PFSK-1 (cell line): ENCODE data around the gene SPAG7.

Source experiments
- FOXP2 ChIP-seq: optimal IDR thresholded peaks from 2 replicates; pipeline ENCODE3; 2011; ENCODE audit warnings: borderline replicate concordance, control low read depth, inconsistent platforms; ENCODE audit not compliant: insufficient read depth; ENCODE audit errors: extremely low read length, extremely low read depth
- POLR2AphosphoS5 ChIP-seq: IDR thresholded peaks from 2 replicates; pipeline ENCODE4 v1.6.1; 2012; ENCODE audit warnings: low read depth, mild to moderate bottlenecking, control low read depth, low read length, moderate library complexity
- REST ChIP-seq, 2 experiments: IDR thresholded peaks; 2 replicates each; pipeline versions ENCODE4 v1.6.1 to v1.8.0; 2011 to 2012; ENCODE audit warnings: low read depth in 2 of 2, low read length in 2 of 2, control low read depth in 1 of 2, inconsistent platforms in 1 of 2, mild to moderate bottlenecking in 1 of 2, moderate library complexity in 1 of 2; ENCODE audit not compliant: insufficient read depth in 1 of 2
- SIN3A ChIP-seq: IDR thresholded peaks from 2 replicates; pipeline ENCODE4 v1.6.1; 2012; ENCODE audit warnings: mild to moderate bottlenecking, low read length, moderate library complexity, borderline replicate concordance; ENCODE audit not compliant: insufficient read depth
- TAF1 ChIP-seq: IDR thresholded peaks from 2 replicates; pipeline ENCODE4 v1.6.1; 2012; ENCODE audit warnings: low read length, control low read depth, borderline replicate concordance; ENCODE audit not compliant: insufficient read depth

The SPAG7 gene

GRCh38 chr17:4928881-4929280 lies 38.7 kb downstream of the SPAG7 start:
- TF ChIP-seq TAF1 (no peak), SIN3A (no peak), FOXP2 (no peak), REST (IDR thresholded peaks at IDR 0.05; ENCODE audit: insufficient read depth in 1 of 2, low read depth in 2 of 2, low read length in 2 of 2) (no peak), POLR2AphosphoS5 (no peak)

- no peak for TF ChIP-seq TAF1
- no peak for TF ChIP-seq POLR2AphosphoS5
- TF ChIP-seq FOXP2 = no peak
Observed at GRCh38 chr17:4921320-4921719, 46.3 kb downstream of the SPAG7 start.

- no peak for TF ChIP-seq FOXP2
- no peak for TF ChIP-seq SIN3A
- no peak for TF ChIP-seq POLR2AphosphoS5
- no peak for TF ChIP-seq REST (IDR thresholded peaks at IDR 0.05; ENCODE audit: insufficient read depth in 1 of 2, low read depth in 2 of 2, low read length in 2 of 2)
- TF ChIP-seq TAF1 = no peak
Observed at GRCh38 chr17:4920351-4921048, 47.1 kb downstream of the SPAG7 start.

- no peak for TF ChIP-seq REST (IDR thresholded peaks at IDR 0.05; ENCODE audit: insufficient read depth in 1 of 2, low read depth in 2 of 2, low read length in 2 of 2)
Observed at GRCh38 chr17:4919511-4920047, 48.0 kb downstream of the SPAG7 start.

GRCh38 chr17:4913994-4914393 lies 53.6 kb downstream of the SPAG7 start:
- TF ChIP-seq SIN3A = no peak
- TF ChIP-seq FOXP2 = no peak
- no peak for TF ChIP-seq REST (IDR thresholded peaks at IDR 0.05; ENCODE audit: insufficient read depth in 1 of 2, low read depth in 2 of 2, low read length in 2 of 2)
- TF ChIP-seq TAF1 = no peak
- no peak for TF ChIP-seq POLR2AphosphoS5
